A549 (cell line): ENCODE data around the gene SPA17. TPM values are rescaled to one million over a fixed set of nuclear protein-coding genes. Genes with fewer than 3 reads are reported as not detected.

ENCODE experiments used
- ATAC-seq, 2 experiments: fragments of 200-7000 bp in 1 of 2; fragments of >200 bp in 1 of 2; cut with Nextera tagmentation in 1 of 2; cut with Tn5 transposase in 1 of 2; 3 replicates each; pipeline versions ENCODE4 v1.8.0 to v1.9.1; 2018 to 2020; ENCODE audit warnings: mild to moderate bottlenecking in 1 of 2, moderate library complexity in 1 of 2
- CTCF ChIA-PET: fragments of 300-600 bp; sonication (Branson Sonifier 250); formaldehyde crosslinking; extraction: SDS; loops from one replicate; lab custom pipeline; 2021; ENCODE audit warnings: antibody characterized with exemption, inconsistent platforms; lab: Yijun Ruan, JAX
- POLR2A ChIA-PET: fragments of 350-600 bp; formaldehyde crosslinking; extraction: SDS; loops from one replicate; lab custom pipeline; 2021; ENCODE audit warnings: antibody characterized with exemption, inconsistent platforms; lab: Yijun Ruan, JAX
- DNase-seq, 2 experiments: peaks; one replicate each; pipeline versions ENCODE4 v3.0.0 to v3.0.0-alpha.2; 2011 to 2016; ENCODE audit warnings: low read depth in 1 of 2, low spot score in 1 of 2
- FAIRE-seq: peaks from 2 replicates; lab custom pipeline; 2011; peaks lifted over from hg19 to GRCh38; lab: Jason Lieb, UNC
- H3K27ac ChIP-seq, 2 experiments: fragments of >200 bp; sonication (Bioruptor Twin); formaldehyde crosslinking; 3 replicates each; pipeline ENCODE4 v1.5.1; 2016 to 2017
- H3K4me1 ChIP-seq: fragments of >200 bp; sonication (Bioruptor Twin); formaldehyde crosslinking; 3 replicates; pipeline ENCODE4 v1.6.1; 2016
- H3K4me2 ChIP-seq: fragments of >200 bp; sonication (Bioruptor Twin); formaldehyde crosslinking; 3 replicates; pipeline ENCODE4 v1.6.1; 2016
- H3K4me3 ChIP-seq: fragments of >200 bp; sonication (Bioruptor Twin); formaldehyde crosslinking; 3 replicates; pipeline ENCODE4 v1.5.1; 2016
- H3K9me3 ChIP-seq: fragments of >200 bp; sonication (Bioruptor Twin); formaldehyde crosslinking; 3 replicates; pipeline ENCODE4 v1.6.1; 2016
- ATOH8 ChIP-seq: fragments of 250-450 bp; sonication (Bioruptor Pico); IDR thresholded peaks from 2 replicates; pipeline ENCODE4 v1.5.0; 2020; ENCODE audit warnings: low read depth, mild to moderate bottlenecking, moderate library complexity
- CBX2 ChIP-seq: fragments of 200-600 bp; sonication (generic); IDR thresholded peaks from 2 replicates; pipeline ENCODE4 v1.6.1; 2016; ENCODE audit warnings: low read depth, mild to moderate bottlenecking, borderline replicate concordance
- CBX8 ChIP-seq: fragments of 200-600 bp; sonication (generic); IDR thresholded peaks from 2 replicates; pipeline ENCODE4 v1.6.1; 2016
- CEBPB ChIP-seq, 2 experiments: fragments of >200 bp in 1 of 2; sonication (Bioruptor Twin) in 1 of 2; formaldehyde crosslinking in 1 of 2; IDR thresholded peaks; 2 replicates each; pipeline ENCODE4 v1.6.1; 2012 to 2016
- CHD2 ChIP-seq: fragments of 150-350 bp; IDR thresholded peaks from 2 replicates; pipeline ENCODE4 v1.6.1; 2014; ENCODE audit warnings: low read length; ENCODE audit not compliant: partially characterized antibody
- EHMT2 ChIP-seq: fragments of 200-600 bp; sonication (generic); IDR thresholded peaks from 2 replicates; pipeline ENCODE4 v1.6.1; 2016; ENCODE audit warnings: antibody characterized with exemption, low read depth, mild to moderate bottlenecking, moderate library complexity
- EP300 ChIP-seq, 2 experiments: fragments of >200 bp; sonication (Bioruptor Twin); formaldehyde crosslinking; IDR thresholded peaks; 2 replicates in 1 of 2; 3 replicates in 1 of 2; pipeline ENCODE4 v1.6.1; 2016 to 2017
- ESRRA ChIP-seq: fragments of 150-350 bp; IDR thresholded peaks from 2 replicates; pipeline ENCODE4 v1.6.1; 2014; ENCODE audit warnings: mild to moderate bottlenecking, low read length, borderline replicate concordance
- HEYL ChIP-seq: fragments of 250-450 bp; sonication (Bioruptor Pico); IDR thresholded peaks from 2 replicates; pipeline ENCODE4 v1.8.0; 2021; ENCODE audit warnings: mild to moderate bottlenecking, moderate library complexity
- HMGXB4 ChIP-seq: fragments of 250-450 bp; sonication (Bioruptor Pico); IDR thresholded peaks from 2 replicates; pipeline ENCODE4 v1.5.0; 2021; ENCODE audit warnings: mild to moderate bottlenecking, moderate library complexity, borderline replicate concordance
- HOXB5 ChIP-seq: fragments of 250-450 bp; sonication (Bioruptor Pico); IDR thresholded peaks from 2 replicates; pipeline ENCODE4 v1.5.0; 2020; ENCODE audit warnings: mild to moderate bottlenecking, moderate library complexity
- JUNB ChIP-seq: fragments of >200 bp; sonication (Bioruptor Twin); formaldehyde crosslinking; IDR thresholded peaks from 2 replicates; pipeline ENCODE4 v1.6.1; 2016
- MAZ ChIP-seq: fragments of 150-350 bp; IDR thresholded peaks from 2 replicates; pipeline ENCODE4 v1.6.1; 2014; ENCODE audit warnings: antibody characterized with exemption, low read depth, low read length, borderline replicate concordance
- MYC ChIP-seq: IDR thresholded peaks from 2 replicates; pipeline ENCODE4 v1.6.1; 2012; ENCODE audit warnings: mild to moderate bottlenecking, inconsistent platforms, low read length, improper control_type of control experiment, borderline replicate concordance
- NFE2L2 ChIP-seq: fragments of 150-350 bp; conservative IDR thresholded peaks from 2 replicates; pipeline ENCODE4 v1.6.1; 2014; ENCODE audit warnings: low read length
- NPAS2 ChIP-seq: fragments of 250-450 bp; sonication (Bioruptor Pico); IDR thresholded peaks from 2 replicates; pipeline ENCODE4 v1.8.0; 2022; ENCODE audit warnings: mild to moderate bottlenecking, moderate library complexity, borderline replicate concordance
- PBX3 ChIP-seq: IDR thresholded peaks from 2 replicates; pipeline ENCODE4 v1.6.1; 2012
- POLR2A ChIP-seq: IDR thresholded peaks from 2 replicates; pipeline ENCODE4 v1.6.1; 2012; ENCODE audit warnings: mild to moderate bottlenecking, low read length
- RFX5 ChIP-seq: fragments of 450-650 bp; IDR thresholded peaks from 2 replicates; pipeline ENCODE4 v1.7.1; 2014; ENCODE audit warnings: antibody characterized with exemption, mild to moderate bottlenecking, moderate library complexity
- TFCP2L1 ChIP-seq: fragments of 250-450 bp; sonication (Bioruptor Pico); IDR thresholded peaks from 2 replicates; pipeline ENCODE4 v1.5.0; 2021; ENCODE audit warnings: mild to moderate bottlenecking
- ZFP36 ChIP-seq: fragments of 450-650 bp; IDR thresholded peaks from 2 replicates; pipeline ENCODE4 v1.6.1; 2014; ENCODE audit warnings: borderline replicate concordance; ENCODE audit not compliant: partially characterized antibody
- WGBS: methylation state at CpG from one replicate; pipeline ENCODE4 v1.1.6; 2017; ENCODE audit errors: missing lambda C conversion rate; 5-methylcytosine and 5-hydroxymethylcytosine counted together
- polyA plus RNA-seq, 4 experiments: library from polyadenylated mRNA; depleted of rRNA in 3 of 4; stranded (reverse); fragments of >200 nt; fragmentation: RNase III in 1 of 4; extraction: RNeasy Plus Mini Kit Qiagen cat#74134 plus additional on column Dnase treatment in 1 of 4; gene quantifications; 2 replicates in 3 of 4; 3 replicates in 1 of 4; pipeline ENCODE4 v1.2.3, GENCODE V29; 2011 to 2017
- TF ChIP-seq, protein P1 (sequence below): fragments of >200 bp; sonication (Bioruptor Twin); formaldehyde crosslinking; IDR thresholded peaks from 3 replicates; pipeline ENCODE4 v1.6.1; 2016
- TF ChIP-seq, protein P2 (sequence below): IDR thresholded peaks from 2 replicates; pipeline ENCODE4 v1.6.1; 2012; ENCODE audit warnings: low read depth, borderline replicate concordance
- TF ChIP-seq, protein P3 (sequence below): fragments of 450-650 bp; IDR thresholded peaks from 2 replicates; pipeline ENCODE4 v1.6.1; 2014; ENCODE audit warnings: antibody characterized with exemption
- TF ChIP-seq, protein P4 (sequence below): fragments of 150-350 bp; IDR thresholded peaks from 2 replicates; pipeline ENCODE4 v1.6.1; 2014; ENCODE audit warnings: low read depth, mild to moderate bottlenecking, low read length

The SPA17 gene
- polyA plus RNA-seq, 2 of the 4 experiments (the other 2 are of a cell fraction) = 23.8 to 27.3 TPM

DNA sequence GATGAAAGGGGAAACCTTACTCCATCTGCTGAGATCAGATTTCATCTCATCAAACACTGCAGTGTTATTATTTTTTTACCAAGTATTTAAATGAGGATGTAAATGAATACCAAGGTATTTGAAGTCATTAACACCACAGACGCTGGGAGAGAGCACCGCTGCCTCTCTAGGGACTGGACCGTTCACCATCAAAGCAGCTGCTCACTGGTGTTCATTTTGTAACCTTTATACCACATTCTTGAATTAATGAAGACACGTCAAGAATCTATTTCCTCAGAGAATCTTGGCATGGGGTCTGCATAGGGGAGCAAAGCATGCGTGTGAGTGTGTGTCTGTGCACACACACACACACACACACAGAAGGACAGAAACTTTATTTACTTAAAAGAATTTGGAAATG is 15.8 kb upstream of the SPA17 start:
- no peaks in the 10 kb centered on the region for H3K9me3 ChIP-seq
- CTCF ChIA-PET = interaction anchor here (3.9 kb wide), 1 partner anchor 13 kb away, joined by 14 read pairs; no protein-coding TSS in a partner anchor
- H3K4me3 ChIP-seq = no peak overlapping the region
- 88% methylated on average over 5 of the region's 5 CpGs for WGBS
- H3K27ac ChIP-seq = no peak overlapping the region
- ATAC-seq (no peak), FAIRE-seq (no peak), DNase-seq (no peak)
- no peaks in the 10 kb centered on the region for H3K4me1 ChIP-seq
- TF ChIP-seq PBX3 (no peak), CHD2 (no peak), HMGXB4 (CRISPR knock-in tag) (no peak), ATOH8 (CRISPR knock-in tag) (no peak), NPAS2 (CRISPR knock-in tag) (no peak), RFX5 (no peak), CBX8 (no peak)
- TF ChIP-seq, protein P1, sequence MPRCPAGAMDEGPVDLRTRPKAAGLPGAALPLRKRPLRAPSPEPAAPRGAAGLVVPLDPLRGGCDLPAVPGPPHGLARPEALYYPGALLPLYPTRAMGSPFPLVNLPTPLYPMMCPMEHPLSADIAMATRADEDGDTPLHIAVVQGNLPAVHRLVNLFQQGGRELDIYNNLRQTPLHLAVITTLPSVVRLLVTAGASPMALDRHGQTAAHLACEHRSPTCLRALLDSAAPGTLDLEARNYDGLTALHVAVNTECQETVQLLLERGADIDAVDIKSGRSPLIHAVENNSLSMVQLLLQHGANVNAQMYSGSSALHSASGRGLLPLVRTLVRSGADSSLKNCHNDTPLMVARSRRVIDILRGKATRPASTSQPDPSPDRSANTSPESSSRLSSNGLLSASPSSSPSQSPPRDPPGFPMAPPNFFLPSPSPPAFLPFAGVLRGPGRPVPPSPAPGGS = no peak
- TF ChIP-seq, protein P2, sequence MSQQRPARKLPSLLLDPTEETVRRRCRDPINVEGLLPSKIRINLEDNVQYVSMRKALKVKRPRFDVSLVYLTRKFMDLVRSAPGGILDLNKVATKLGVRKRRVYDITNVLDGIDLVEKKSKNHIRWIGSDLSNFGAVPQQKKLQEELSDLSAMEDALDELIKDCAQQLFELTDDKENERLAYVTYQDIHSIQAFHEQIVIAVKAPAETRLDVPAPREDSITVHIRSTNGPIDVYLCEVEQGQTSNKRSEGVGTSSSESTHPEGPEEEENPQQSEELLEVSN = no peak
- TF ChIP-seq, protein P3, sequence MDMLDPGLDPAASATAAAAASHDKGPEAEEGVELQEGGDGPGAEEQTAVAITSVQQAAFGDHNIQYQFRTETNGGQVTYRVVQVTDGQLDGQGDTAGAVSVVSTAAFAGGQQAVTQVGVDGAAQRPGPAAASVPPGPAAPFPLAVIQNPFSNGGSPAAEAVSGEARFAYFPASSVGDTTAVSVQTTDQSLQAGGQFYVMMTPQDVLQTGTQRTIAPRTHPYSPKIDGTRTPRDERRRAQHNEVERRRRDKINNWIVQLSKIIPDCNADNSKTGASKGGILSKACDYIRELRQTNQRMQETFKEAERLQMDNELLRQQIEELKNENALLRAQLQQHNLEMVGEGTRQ = no peak
- H3K4me2 ChIP-seq = no peak overlapping the region
- POLR2A ChIA-PET = no interaction called here

- 74% methylated on average over 3 of the region's 3 CpGs for WGBS
- Histone ChIP-seq H3K4me3 (no peak overlapping the region), H3K4me1 (no peaks in the 10 kb centered on the region), H3K4me2 (no peak overlapping the region), H3K27ac (no peak overlapping the region), H3K9me3 (no peaks in the 10 kb centered on the region)
- ChIA-PET POLR2A (no interaction called here), CTCF (no interaction called here)
- DNase-seq (no peak), ATAC-seq (no peak), FAIRE-seq (no peak)
- TF ChIP-seq EP300 (IDR thresholded peaks at IDR 0.05) (no peak), ESRRA (no peak), CBX2 (no peak), HEYL (CRISPR knock-in tag) (no peak)
Observed at GRCh38 chr11:124658501-124658900, 15.2 kb upstream of the SPA17 start.

DNA sequence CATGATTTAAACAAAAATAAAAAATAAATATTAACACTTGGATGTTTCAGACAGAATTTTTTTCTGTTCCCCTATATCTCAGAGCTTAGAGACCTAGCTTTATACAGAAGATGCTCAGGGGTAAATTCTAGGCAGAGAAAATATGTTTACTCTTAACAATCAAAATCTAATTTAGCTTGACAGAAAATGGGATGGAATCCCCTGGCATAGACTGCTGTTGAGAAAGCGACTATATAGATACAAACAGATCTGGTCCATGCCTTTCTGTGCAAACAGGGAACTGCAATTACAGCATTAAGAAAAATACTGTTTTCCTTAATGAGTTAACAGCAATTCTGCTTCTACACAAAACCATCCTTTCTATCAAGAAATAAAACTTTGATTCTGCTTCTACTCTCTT is 14.7 kb upstream of the SPA17 start:
- H3K4me3 ChIP-seq = no peak overlapping the region
- no peak overlapping the region for H3K27ac ChIP-seq
- ATAC-seq (no peak), FAIRE-seq (no peak), DNase-seq (no peak)
- no peak overlapping the region for H3K4me2 ChIP-seq
- ChIA-PET CTCF (no interaction called here), POLR2A (interaction anchor here (0.6 kb wide), 1 partner anchor 16 kb away, joined by 7 read pairs; no protein-coding TSS in a partner anchor)
- H3K9me3 ChIP-seq = no peaks in the 10 kb centered on the region
- 76% methylated on average over 1 of the region's 1 CpG for WGBS
- no peaks in the 10 kb centered on the region for H3K4me1 ChIP-seq
- TF ChIP-seq POLR2A (no peak), CEBPB (IDR thresholded peaks at IDR 0.05) (no peak), JUNB (no peak), TFCP2L1 (CRISPR knock-in tag) (no peak), HEYL (CRISPR knock-in tag) (no peak), NFE2L2 (no peak), EHMT2 (no peak), MAZ (no peak), RFX5 (no peak), ZFP36 (no peak), MYC (no peak), HOXB5 (CRISPR knock-in tag) (no peak)
- TF ChIP-seq, protein P4, sequence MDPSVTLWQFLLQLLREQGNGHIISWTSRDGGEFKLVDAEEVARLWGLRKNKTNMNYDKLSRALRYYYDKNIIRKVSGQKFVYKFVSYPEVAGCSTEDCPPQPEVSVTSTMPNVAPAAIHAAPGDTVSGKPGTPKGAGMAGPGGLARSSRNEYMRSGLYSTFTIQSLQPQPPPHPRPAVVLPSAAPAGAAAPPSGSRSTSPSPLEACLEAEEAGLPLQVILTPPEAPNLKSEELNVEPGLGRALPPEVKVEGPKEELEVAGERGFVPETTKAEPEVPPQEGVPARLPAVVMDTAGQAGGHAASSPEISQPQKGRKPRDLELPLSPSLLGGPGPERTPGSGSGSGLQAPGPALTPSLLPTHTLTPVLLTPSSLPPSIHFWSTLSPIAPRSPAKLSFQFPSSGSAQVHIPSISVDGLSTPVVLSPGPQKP = no peak
- TF ChIP-seq, protein P3 = no peak
